PC-3 (cell line): ENCODE data around the gene FRMPD2.

Source experiments
- CTCF ChIP-seq: fragments of 300-600 bp; sonication (generic); conservative IDR thresholded peaks from 2 replicates; pipeline ENCODE4 v1.5.1; 2017; ENCODE audit warnings: antibody characterized with exemption, low read depth, mild to moderate bottlenecking, low read length
- EZH2 ChIP-seq: fragments of 300-600 bp; sonication (generic); IDR thresholded peaks from one replicate; pipeline ENCODE4 v1.6.1; 2017; ENCODE audit warnings: antibody characterized with exemption, mild to moderate bottlenecking, low read length; ENCODE audit not compliant: unreplicated experiment

GRCh38 chr10:48255722-48256121, 18.8 kb downstream of the FRMPD2 start:
- TF ChIP-seq CTCF (no peak), EZH2 (no peak)
